K562 (cell line): Measurements from ENCODE around the gene SGPL1. TPM values are rescaled to one million over a fixed set of nuclear protein-coding genes. Genes with fewer than 3 reads are reported as not detected.
A peak's percentile ranks its signal among the peaks of the same experiment; 100 is the strongest.

Experiments used
- ASH1L ChIP-seq: fragments of 450-650 bp; IDR thresholded peaks from 2 replicates; pipeline ENCODE4 v1.6.1; 2018; ENCODE audit warnings: borderline replicate concordance, mild to moderate bottlenecking, low read depth; ENCODE audit not compliant: partially characterized antibody
- HDAC1 ChIP-seq, 2 experiments: fragments of 450-650 bp; IDR thresholded peaks; 2 replicates each; pipeline ENCODE4 v1.6.1; 2016 to 2017; ENCODE audit warnings: inconsistent platforms in 1 of 2, mild to moderate bottlenecking in 1 of 2, moderate library complexity in 1 of 2
- HDAC8 ChIP-seq: fragments of 450-650 bp; IDR thresholded peaks from 2 replicates; pipeline ENCODE4 v1.6.1; 2016; ENCODE audit warnings: mild to moderate bottlenecking, missing genetic modification characterization, moderate library complexity, missing compliant biosample characterization
- HNRNPL ChIP-seq: fragments of 200-400 bp; formaldehyde crosslinking; IDR thresholded peaks from 2 replicates; pipeline ENCODE4 v1.6.1; 2017; ENCODE audit warnings: low read depth, mild to moderate bottlenecking, low read length
- MCM7 ChIP-seq, 2 experiments: fragments of 450-650 bp; IDR thresholded peaks; 2 replicates each; pipeline ENCODE4 v1.6.1; 2016 to 2018
- MGA ChIP-seq: fragments of 450-650 bp; IDR thresholded peaks from 2 replicates; pipeline ENCODE4 v1.6.1; 2016; ENCODE audit warnings: mild to moderate bottlenecking, moderate library complexity
- MYC ChIP-seq, 2 experiments: fragments of 250-450 bp in 1 of 2; sonication (Bioruptor Pico) in 1 of 2; IDR thresholded peaks; 2 replicates each; pipeline versions ENCODE4 v1.5.1 to v1.6.1; 2012 to 2021; ENCODE audit warnings: low read depth in 2 of 2, borderline replicate concordance in 1 of 2, improper control_type of control experiment in 1 of 2, low read length in 1 of 2, mild to moderate bottlenecking in 1 of 2, moderate library complexity in 1 of 2
- NKRF ChIP-seq: fragments of 450-650 bp; IDR thresholded peaks from 2 replicates; pipeline ENCODE4 v1.6.1; 2016; ENCODE audit warnings: borderline replicate concordance
- ZC3H8 ChIP-seq: fragments of 450-650 bp; IDR thresholded peaks from 2 replicates; pipeline ENCODE4 v1.6.1; 2017
- ZNF23 ChIP-seq: fragments of 250-450 bp; sonication (Bioruptor Pico); IDR thresholded peaks from 2 replicates; pipeline ENCODE4 v1.4.0; 2020; ENCODE audit warnings: mild to moderate bottlenecking
- ZNF277 ChIP-seq: fragments of 250-450 bp; sonication (Bioruptor Pico); IDR thresholded peaks from 2 replicates; pipeline ENCODE4 v1.8.0; 2022; ENCODE audit warnings: inconsistent platforms, mild to moderate bottlenecking, moderate library complexity, borderline replicate concordance
- polyA plus RNA-seq, 8 experiments: library from polyadenylated mRNA; depleted of rRNA in 4 of 8; stranded (reverse) in 5 of 8; unstranded in 3 of 8; fragments of >200 nt; fragmentation: Nextera tagmentation in 2 of 8; fragmentation: Illumina TruSeq in 1 of 8; extraction: Ambion mirVana in 2 of 8; extraction: Trizol in 1 of 8; gene quantifications; 2 replicates each; pipeline versions ENCODE4 v1.2.1 to v1.2.3, GENCODE V29; 2011 to 2014; ENCODE audit warnings: inconsistent platforms in 1 of 8, missing spikeins in 1 of 8
- total RNA-seq, 7 experiments: library from RNA; depleted of rRNA in 6 of 7; stranded (reverse); fragments of >200 nt in 6 of 7; fragmentation: Illumina TruSeq in 2 of 7; extraction: Trizol in 2 of 7; gene quantifications; 2 replicates each; pipeline versions ENCODE4 v1.2.1 to v1.2.3, GENCODE V29; 2011 to 2021; ENCODE audit warnings: low replicate concordance in 1 of 7

The SGPL1 gene
- total and polyA plus RNA-seq, 9 of the 15 experiments (the other 6 are each of a cell fraction or from before 2014, with no cell fraction given) = 6.0 to 18.0 (median 8.7) TPM

GRCh38 chr10:70887804-70888800, 72.4 kb downstream of the SGPL1 start, which contains the start of gene PCBD1 (continued):
- no peak for TF ChIP-seq MGA
- no peak for TF ChIP-seq HDAC8
- TF ChIP-seq MYC (IDR thresholded peaks at IDR 0.05; ENCODE audit: low read depth, low read length) = peak; percentile 44
- peak; percentile 58; the same call in 1 of the 2 replicates for TF ChIP-seq MYC (CRISPR knock-in tag; IDR thresholded peaks at IDR 0.05; ENCODE audit: borderline replicate concordance, low read depth)
- TF ChIP-seq ZNF23 (CRISPR knock-in tag) = no peak
- TF ChIP-seq ZC3H8 = no peak
- TF ChIP-seq HNRNPL = peak; percentile 76
- TF ChIP-seq NKRF = no peak
- TF ChIP-seq ZNF277 (CRISPR knock-in tag) = no peak
- peak in 1 of 2 experiments; percentile 90; a peak in 2 of 4 replicates for TF ChIP-seq HDAC1 (IDR thresholded peaks at IDR 0.05)
- no peak for TF ChIP-seq MCM7 (IDR thresholded peaks at IDR 0.05)
- TF ChIP-seq ASH1L = no peak
